Right lobe of liver (tissue), 4 donors: ENCODE measurements around the gene KRCC1.

Experiments used
- POLR2A ChIP-seq: fragments of 450-650 bp; IDR thresholded peaks from one replicate; pipeline ENCODE4 v1.6.1; 2017; ENCODE audit warnings: antibody characterized with exemption, mild to moderate bottlenecking
- TF ChIP-seq, protein P1 (sequence below), 4 donors: fragments of 200-600 bp in 3 of 4; fragments of 450-650 bp in 1 of 4; IDR thresholded peaks; one replicate each; pipeline versions ENCODE4 v1.5.1 to v1.8.0; 2016 to 2022; ENCODE audit warnings: antibody characterized with exemption in 4 of 4, mild to moderate bottlenecking in 2 of 4
- donor health status: DM: no; HTN: no; CAD: no.
- donor health status: DM: no; HTN: no; CAD: no.
- donor health status: DM: no; HTN: yes; CAD: no.

DNA sequence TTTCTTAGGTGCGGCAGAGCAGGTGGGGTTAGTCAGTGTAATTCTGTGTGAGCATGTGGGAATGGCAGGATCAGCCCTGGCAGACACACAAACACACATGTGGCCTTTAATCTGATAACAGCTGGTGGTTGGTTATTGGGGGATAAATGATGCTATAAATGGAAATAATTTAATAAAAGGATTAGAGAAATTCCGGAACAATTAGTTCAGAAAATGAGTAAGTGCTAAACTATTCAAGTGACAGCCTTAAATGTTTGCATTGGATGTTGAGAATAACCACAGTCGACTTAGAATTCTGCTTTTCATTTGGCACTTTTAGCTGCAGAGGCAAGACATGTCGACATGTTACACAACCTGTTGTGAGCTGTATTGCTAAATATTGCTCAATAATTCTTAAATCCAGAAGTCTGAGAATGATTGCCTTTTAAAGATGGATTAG is 19.3 kb upstream of the KRCC1 start:
- TF ChIP-seq, protein P1, sequence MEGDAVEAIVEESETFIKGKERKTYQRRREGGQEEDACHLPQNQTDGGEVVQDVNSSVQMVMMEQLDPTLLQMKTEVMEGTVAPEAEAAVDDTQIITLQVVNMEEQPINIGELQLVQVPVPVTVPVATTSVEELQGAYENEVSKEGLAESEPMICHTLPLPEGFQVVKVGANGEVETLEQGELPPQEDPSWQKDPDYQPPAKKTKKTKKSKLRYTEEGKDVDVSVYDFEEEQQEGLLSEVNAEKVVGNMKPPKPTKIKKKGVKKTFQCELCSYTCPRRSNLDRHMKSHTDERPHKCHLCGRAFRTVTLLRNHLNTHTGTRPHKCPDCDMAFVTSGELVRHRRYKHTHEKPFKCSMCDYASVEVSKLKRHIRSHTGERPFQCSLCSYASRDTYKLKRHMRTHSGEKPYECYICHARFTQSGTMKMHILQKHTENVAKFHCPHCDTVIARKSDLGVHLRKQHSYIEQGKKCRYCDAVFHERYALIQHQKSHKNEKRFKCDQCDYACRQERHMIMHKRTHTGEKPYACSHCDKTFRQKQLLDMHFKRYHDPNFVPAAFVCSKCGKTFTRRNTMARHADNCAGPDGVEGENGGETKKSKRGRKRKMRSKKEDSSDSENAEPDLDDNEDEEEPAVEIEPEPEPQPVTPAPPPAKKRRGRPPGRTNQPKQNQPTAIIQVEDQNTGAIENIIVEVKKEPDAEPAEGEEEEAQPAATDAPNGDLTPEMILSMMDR (IDR thresholded peaks at IDR 0.05) = no peak
- no peak for TF ChIP-seq POLR2A
